Activated CD8-positive, alpha-beta T cell treated with anti-CD3 and anti-CD28 coated beads for 36 hours (primary cell): ENCODE results near the gene EYA4. TPM values are rescaled to one million over a fixed set of nuclear protein-coding genes. Genes with fewer than 3 reads are reported as not detected.

Source experiments
- ATAC-seq: fragments of 200-7000 bp; cut with Tn5 transposase; one replicate; pipeline ENCODE4 v1.10.0; 2021; ENCODE audit warnings: mild to moderate bottlenecking, moderate library complexity
- CTCF ChIA-PET: fragments of 350-600 bp; sonication (Branson Sonifier 250); formaldehyde crosslinking; loops from one replicate; lab custom pipeline; 2021; ENCODE audit warnings: antibody characterized with exemption; lab: Charles Lee
- POLR2A ChIA-PET: fragments of 350-600 bp; sonication (Branson Sonifier 250); formaldehyde crosslinking; loops from one replicate; lab custom pipeline; 2021; ENCODE audit warnings: antibody characterized with exemption; lab: Charles Lee
- DNase-seq: peaks from one replicate; pipeline ENCODE4 v3.0.0-alpha.2; 2020
- H3K27ac Mint-ChIP-seq: one replicate; pipeline ENCODE4 v1.8.0; 2021; ENCODE audit warnings: mild to moderate bottlenecking, mixed read lengths
- H3K27me3 Mint-ChIP-seq: one replicate; pipeline ENCODE4 v1.8.0; 2021; ENCODE audit warnings: mixed read lengths
- H3K36me3 Mint-ChIP-seq: one replicate; pipeline ENCODE4 v1.8.0; 2021; ENCODE audit warnings: low read depth, mixed read lengths
- H3K4me1 Mint-ChIP-seq: one replicate; pipeline ENCODE4 v1.8.0; 2021; ENCODE audit warnings: low read depth, mixed read lengths
- H3K4me3 Mint-ChIP-seq: one replicate; pipeline ENCODE4 v1.8.0; 2021; ENCODE audit warnings: mild to moderate bottlenecking, moderate library complexity, mixed read lengths
- H3K9me3 Mint-ChIP-seq: one replicate; pipeline ENCODE4 v1.8.0; 2021; ENCODE audit warnings: mixed read lengths
- CTCF ChIP-seq: fragments of 200-600 bp; IDR thresholded peaks from one replicate; pipeline ENCODE4 v1.8.0; 2022; ENCODE audit warnings: antibody characterized with exemption, mild to moderate bottlenecking
- intact Hi-C: fragments of 100-400 bp; cut with micrococcal nuclease; formaldehyde crosslinking; loops from one replicate; pipeline ENCODE4 v1.10.0; 2022
- total RNA-seq, 2 experiments: library from RNA; stranded (reverse); gene quantifications; one replicate each; pipeline ENCODE4 v1.2.3, GENCODE V29; 2021

The EYA4 gene
- total RNA-seq, 2 experiments from 2014 or later = not detected

GRCh38 chr6:133247581-133247980 lies 6.4 kb downstream of the EYA4 start:
- H3K4me3 Mint-ChIP-seq = no peak overlapping the region
- no peak for DNase-seq
- peaks cover 6% of the 10 kb centered on the region for H3K4me1 Mint-ChIP-seq
- H3K9me3 Mint-ChIP-seq = no peaks in the 10 kb centered on the region
- CTCF ChIA-PET = no interaction called here
- ATAC-seq = no peak
- no peak for TF ChIP-seq CTCF
- intact Hi-C loops = no loop called here
- H3K36me3 Mint-ChIP-seq = no peaks in the 10 kb centered on the region
- no peak overlapping the region for H3K27ac Mint-ChIP-seq
- H3K27me3 Mint-ChIP-seq = peaks cover 21% of the 10 kb centered on the region
- POLR2A ChIA-PET = no interaction called here

- no peaks in the 10 kb centered on the region for H3K4me1 Mint-ChIP-seq
- ChIA-PET CTCF (no interaction called here), POLR2A (no interaction called here)
- TF ChIP-seq CTCF = no peak
- no peak overlapping the region for H3K27ac Mint-ChIP-seq
- no peaks in the 10 kb centered on the region for H3K9me3 Mint-ChIP-seq
- H3K36me3 Mint-ChIP-seq = no peaks in the 10 kb centered on the region
- no peak for ATAC-seq
- H3K27me3 Mint-ChIP-seq = peaks cover 12% of the 10 kb centered on the region
- DNase-seq = no peak
- H3K4me3 Mint-ChIP-seq = no peak overlapping the region
- intact Hi-C loops = no loop called here
Observed at GRCh38 chr6:133248241-133249001, 7.3 kb downstream of the EYA4 start.

GRCh38 chr6:133251688-133252087 lies 10.5 kb downstream of the EYA4 start:
- POLR2A ChIA-PET = no interaction called here
- Mint-ChIP-seq H3K27me3 (peaks cover 4% of the 10 kb centered on the region), H3K27ac (no peak overlapping the region), H3K9me3 (no peaks in the 10 kb centered on the region), H3K36me3 (no peaks in the 10 kb centered on the region), H3K4me1 (no peaks in the 10 kb centered on the region), H3K4me3 (no peak overlapping the region)
- TF ChIP-seq CTCF = no peak
- ATAC-seq (no peak), DNase-seq (no peak)
- CTCF ChIA-PET = no interaction called here
- intact Hi-C loops = no loop called here

GRCh38 chr6:133254552-133255228 lies 13.5 kb downstream of the EYA4 start:
- no peak for DNase-seq
- Mint-ChIP-seq H3K27me3 (peaks cover 4% of the 10 kb centered on the region), H3K4me1 (no peaks in the 10 kb centered on the region), H3K36me3 (no peaks in the 10 kb centered on the region), H3K27ac (no peak overlapping the region), H3K4me3 (no peak overlapping the region), H3K9me3 (no peaks in the 10 kb centered on the region)
- POLR2A ChIA-PET = no interaction called here
- TF ChIP-seq CTCF = no peak
- CTCF ChIA-PET = no interaction called here
- ATAC-seq = no peak
- intact Hi-C loops = no loop called here

GRCh38 chr6:133257545-133258105 lies 16.5 kb downstream of the EYA4 start:
- Mint-ChIP-seq H3K9me3 (no peaks in the 10 kb centered on the region), H3K4me1 (no peaks in the 10 kb centered on the region), H3K27ac (no peak overlapping the region), H3K4me3 (no peak overlapping the region), H3K27me3 (peaks cover 4% of the 10 kb centered on the region), H3K36me3 (no peaks in the 10 kb centered on the region)
- no peak for TF ChIP-seq CTCF
- ChIA-PET CTCF (no interaction called here), POLR2A (no interaction called here)
- DNase-seq (no peak), ATAC-seq (no peak)
- intact Hi-C loops = no loop called here
